HG03045 (cell line): ENCODE results near the gene PDE6D.
"Not testable (repeated sequence)": the region's sequence is repeated elsewhere in the genome, so short reads cannot be mapped to it uniquely, and the experiment has no call there.

ENCODE experiments used
- ATAC-seq: cut with Tn5 transposase; IDR thresholded peaks from one replicate; pipeline ENCODE4 v1.9.1; 2021; ENCODE audit warnings: mild to moderate bottlenecking, moderate library complexity; ENCODE audit not compliant: unreplicated experiment

The PDE6D gene

GRCh38 chr2:231780123-231780908 is 766 bp downstream of the PDE6D start:
- ATAC-seq = no peak

DNA sequence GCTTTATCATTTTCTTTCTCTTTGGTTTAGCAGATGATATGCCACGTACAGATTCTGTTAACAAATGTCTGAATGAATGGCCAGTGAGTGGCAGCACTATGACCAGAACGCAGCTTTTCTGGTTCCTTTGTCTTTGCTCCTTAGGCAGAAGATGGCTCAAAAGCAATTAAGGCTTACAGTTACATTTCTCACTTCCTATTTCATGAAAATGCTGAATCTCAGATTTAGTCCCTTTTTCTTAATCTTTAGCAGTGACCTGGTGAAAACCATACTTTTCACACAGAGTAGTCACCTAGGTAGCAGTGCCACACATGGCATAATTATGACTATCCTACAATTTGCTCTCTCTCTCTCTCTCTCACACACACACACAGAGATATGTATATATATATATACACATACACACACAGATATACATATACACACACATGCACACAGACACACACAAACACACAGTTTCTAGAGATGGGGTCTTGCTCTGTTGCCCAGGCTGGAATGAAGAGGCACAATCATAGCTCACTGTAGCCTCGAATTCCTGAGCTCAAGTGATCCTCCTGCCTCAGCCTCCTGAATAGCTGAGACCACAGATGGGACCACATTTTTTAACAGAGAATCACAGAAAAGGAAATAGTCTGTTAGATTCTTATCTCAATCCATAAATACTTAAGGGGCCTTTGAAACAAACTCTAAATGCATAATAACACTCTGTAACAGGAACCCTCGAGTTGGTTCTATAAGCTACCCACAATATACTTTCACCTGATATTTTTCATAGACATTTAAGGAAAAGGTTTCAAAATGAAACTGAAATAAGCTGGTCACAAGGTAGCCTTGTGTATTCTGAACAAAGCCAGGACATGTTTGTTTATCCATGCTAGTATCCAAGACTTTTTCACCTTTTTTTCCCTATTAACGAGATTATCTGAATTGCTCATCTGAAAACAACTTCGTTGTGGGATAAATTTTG is 11.6 kb downstream of the PDE6D start:
- no peak for ATAC-seq

DNA sequence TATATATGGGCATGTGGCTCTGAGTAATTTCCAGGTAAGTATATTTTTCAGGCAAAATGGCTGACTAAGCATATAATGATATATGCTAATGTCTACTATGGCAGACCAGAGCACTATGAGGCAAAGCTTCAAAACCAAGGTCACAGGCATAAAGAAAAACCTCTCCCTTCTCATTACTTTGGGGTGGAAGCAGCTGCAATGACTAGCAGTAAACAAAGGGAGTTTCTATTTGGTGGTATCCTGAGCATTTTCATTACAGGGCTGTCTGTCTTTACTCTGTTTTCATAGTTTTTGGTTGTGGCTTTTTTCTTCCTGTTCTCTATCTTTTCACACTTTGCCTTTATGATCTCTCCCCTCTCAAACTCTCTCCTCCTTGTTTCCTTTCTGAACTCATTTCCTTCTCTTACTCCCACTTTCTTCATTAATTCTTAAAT is 15.6 kb downstream of the PDE6D start:
- no peak for ATAC-seq

DNA sequence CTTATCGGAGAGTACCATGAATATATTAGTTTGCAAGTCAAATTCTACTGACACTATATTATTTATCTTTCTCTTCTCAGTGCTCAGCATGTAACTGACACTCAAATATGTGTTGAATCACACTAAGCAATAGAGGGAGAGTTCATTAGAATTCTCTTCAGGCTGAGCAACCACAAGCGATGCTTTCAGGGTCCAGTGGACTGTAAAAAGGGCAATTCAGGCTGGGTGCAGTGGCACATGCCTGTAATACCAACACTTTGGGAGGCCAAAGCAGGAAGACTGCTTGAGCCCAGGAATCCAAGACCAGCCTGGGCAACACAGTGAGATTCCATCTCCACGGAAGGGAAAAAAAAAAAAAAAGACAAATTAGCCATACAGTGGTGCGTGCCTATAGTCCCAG is 16.3 kb downstream of the PDE6D start:
- no peak for ATAC-seq

DNA sequence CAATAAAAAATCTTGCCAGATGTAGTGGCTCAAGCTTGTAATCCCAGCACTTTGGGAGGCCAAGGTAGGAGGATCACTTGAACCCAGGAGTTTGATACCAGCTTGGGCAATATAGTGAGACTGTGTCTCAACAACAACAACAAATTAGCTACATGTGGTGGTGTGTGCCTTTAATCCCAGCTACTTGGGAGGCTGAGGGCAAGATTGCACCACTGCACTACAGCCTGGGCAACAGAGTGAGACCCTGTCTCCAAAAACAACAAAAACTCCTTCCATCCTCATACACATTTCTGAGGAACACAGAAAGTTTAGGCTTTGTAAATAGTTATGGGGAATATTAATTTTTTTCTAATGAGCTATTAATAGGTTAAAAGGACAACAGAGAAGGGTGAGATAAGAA is 17.0 kb downstream of the PDE6D start:
- no peak for ATAC-seq

DNA sequence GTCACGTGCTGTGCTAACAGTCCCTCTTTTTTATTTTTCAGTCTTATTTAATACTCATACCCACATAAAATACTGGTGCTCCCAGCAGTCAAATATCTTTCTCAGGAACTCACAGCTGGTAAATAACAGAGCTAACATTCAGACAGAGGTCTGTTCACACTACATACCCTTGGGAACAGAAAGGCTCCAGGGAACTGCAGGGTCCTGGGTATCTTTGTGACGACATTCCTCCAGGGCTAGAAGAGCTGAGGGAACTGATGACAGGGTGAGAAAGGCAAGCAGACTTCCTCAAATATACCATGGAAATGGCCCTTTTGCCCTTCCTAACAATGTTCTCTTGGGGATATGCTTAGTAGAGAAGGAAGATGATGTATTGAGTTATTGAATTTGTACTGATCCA is 19.3 kb downstream of the PDE6D start:
- no peak for ATAC-seq

- ATAC-seq = no peak
These were observed 29.0 kb downstream of the PDE6D start for GRCh38 chr2:231752061-231752460.

DNA sequence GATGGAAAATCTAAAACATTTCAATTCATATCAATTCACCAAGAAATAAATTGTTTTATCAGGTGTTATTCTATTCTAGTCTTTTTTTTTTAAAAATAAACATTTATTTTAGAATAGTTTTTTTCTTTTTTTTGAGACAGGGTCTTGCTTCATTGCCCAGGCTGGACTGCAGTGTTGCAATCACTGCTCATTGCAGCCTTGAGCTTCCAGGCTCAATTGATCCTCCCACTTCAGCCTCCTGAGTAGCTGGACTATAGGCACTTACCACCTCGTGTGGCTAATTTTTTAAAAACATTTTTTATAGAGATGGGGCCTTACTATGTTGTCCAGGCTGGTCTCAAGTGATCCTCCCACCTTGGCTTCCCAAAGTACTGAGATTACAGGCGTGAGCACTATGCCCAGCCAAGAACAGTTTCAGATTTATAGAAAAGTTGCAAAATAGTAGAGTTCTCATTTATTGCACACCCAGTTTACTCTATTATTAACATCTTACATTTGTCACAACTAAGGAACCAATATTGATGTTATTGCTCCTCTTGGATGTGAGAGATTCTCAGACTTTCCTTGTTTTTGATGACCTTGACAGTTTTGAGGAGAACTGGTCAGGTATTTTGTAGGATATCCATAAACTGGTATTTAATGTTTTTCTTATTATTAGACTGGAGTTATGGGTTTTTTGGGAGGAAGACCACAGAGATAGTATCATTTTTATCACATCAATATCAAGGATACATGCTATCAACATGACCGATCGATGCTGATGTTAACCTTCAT is 29.9 kb downstream of the PDE6D start:
- ATAC-seq = no peak

- ATAC-seq = not testable (repeated sequence)
These were observed 32.1 kb downstream of the PDE6D start for GRCh38 chr2:231749016-231749415.

- ATAC-seq = not testable (repeated sequence)
These were observed 32.8 kb downstream of the PDE6D start for GRCh38 chr2:231748153-231748896.

- no peak for ATAC-seq
These were observed 35.6 kb downstream of the PDE6D start for GRCh38 chr2:231745303-231746038.

DNA sequence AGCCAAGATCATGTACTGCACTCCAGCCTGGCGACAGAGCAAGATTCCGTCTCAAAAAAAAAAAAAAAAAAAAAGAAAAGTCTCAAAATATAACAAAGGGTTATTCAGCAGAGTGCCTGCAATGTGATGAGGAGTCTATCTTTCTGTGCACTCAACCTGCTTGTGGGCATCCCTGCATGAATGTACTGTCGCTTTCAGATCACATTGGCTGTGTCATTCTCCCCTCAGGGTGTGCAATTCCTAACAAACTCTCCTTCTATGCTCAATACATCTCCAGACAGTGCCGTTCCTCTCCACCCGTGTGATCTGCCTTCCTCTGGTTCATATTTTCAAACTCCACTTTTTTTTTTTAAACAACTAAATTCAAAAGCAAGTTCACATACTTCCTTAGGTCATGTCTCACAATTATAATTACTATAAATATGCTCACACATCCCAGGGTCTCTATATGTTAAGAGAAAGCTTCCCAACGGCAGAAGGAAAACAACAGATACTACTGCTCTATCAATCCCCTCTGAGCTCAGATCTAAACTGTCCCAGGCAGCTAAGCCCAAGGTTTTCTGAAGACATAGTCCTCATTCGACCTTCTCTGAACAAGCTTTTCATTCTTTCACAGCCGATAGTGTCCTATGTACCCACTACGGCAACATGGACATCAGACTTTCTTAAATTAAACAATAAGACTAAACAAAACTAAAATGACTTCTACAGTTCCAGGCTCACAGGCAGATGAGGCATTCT is 37.5 kb downstream of the PDE6D start:
- ATAC-seq = no peak

DNA sequence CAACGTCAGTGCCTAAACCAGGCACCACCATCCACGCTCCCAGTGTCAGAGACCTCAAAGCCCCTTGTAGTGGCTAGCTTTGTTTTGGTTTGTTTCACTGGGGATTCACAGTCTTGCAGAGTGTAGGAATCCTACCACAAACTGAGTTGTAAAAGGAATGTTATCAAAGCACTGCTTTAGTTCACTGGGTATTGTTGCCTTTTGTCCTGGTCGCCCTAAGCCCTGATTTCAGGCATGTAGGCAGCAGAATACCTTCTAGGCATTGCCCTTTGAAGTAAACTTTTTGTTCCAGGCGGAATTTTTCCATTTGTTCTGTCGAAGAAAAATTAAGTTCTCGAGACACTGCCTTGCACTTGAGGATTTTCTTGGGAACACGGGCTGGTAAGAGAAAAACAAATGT is 43.3 kb downstream of the PDE6D start:
- no peak for ATAC-seq

- ATAC-seq = no peak
These were observed 48.5 kb downstream of the PDE6D start for GRCh38 chr2:231732604-231733003.

- no peak for ATAC-seq
These were observed 53.5 kb downstream of the PDE6D start for GRCh38 chr2:231727621-231728020.

DNA sequence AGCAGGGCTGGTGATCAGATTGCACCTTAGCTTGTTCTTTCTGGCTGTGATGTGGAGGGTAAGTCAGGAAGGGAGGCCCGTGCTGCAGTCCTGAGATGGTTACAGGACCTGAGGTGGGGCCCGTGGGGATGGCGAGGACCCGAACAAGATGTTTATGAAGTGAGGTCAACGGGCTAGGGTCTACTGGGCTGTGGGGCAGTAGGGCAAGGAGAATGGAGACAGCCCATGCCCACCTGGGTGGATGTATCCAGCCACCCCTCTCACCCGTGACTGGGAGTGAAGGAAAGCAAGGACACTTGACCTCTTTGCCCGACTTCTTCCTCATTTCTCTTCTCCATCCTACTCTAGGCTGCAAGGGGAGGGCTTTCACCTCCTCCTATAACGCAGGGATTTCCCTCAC is 54.8 kb downstream of the PDE6D start:
- no peak for ATAC-seq

- no peak for ATAC-seq
These were observed 55.6 kb downstream of the PDE6D start for GRCh38 chr2:231725476-231725875.

- ATAC-seq = no peak
These were observed 58.3 kb downstream of the PDE6D start for GRCh38 chr2:231722721-231723307.
